Hepatocyte (in vitro differentiated cells): Measurements from ENCODE around the gene TACC2.

ENCODE experiments used
- EZH2 ChIP-seq: fragments of 200-600 bp; sonication (generic); IDR thresholded peaks from 2 replicates; pipeline ENCODE4 v1.6.1; 2016; ENCODE audit warnings: antibody characterized with exemption, mild to moderate bottlenecking, borderline replicate concordance
- TF ChIP-seq, protein P1 (sequence below): fragments of 200-600 bp; sonication (generic); IDR thresholded peaks from 2 replicates; pipeline ENCODE4 v1.5.1; 2016; ENCODE audit warnings: antibody characterized with exemption, mild to moderate bottlenecking; ENCODE audit not compliant: poor library complexity

DNA sequence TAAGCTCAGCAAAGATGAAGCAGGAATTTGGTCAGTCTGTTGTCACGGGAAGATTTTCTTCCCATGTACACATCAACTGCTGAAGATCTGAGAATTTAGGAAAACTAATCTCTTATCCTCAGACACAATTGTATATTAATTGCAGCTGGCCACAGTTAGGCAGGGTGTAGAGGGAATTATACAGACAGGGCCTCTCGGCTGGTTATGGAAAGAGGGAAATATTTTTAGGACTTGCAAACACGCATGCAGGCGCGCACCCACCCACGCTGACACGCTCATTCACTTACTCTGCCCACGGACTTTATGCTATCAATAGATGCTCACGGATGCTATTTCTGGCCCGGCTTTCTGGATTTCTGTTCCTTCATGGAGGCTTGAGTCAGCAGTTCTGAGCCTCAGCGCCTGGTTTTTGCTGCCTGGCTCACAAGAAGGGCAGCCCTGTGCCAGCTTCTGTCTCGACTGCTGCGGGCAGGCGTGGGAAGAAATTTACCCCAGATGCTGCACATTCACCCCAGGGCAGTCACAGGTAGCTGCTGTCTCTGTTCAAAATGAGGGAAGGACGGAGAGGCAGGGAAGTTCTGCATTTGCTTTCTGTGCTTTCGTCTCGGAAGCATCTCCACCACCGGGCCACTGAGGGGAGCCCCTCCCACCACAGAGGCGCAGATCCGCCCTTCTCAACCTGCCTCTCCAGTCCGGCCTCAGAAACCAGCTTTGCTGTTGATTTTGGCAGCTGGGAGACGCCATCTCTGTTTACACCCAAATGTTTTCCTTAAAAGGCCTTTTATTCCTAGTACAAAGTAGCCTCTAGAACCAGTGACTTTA, 165.8 kb downstream of the TACC2 start:
- TF ChIP-seq, protein P1, sequence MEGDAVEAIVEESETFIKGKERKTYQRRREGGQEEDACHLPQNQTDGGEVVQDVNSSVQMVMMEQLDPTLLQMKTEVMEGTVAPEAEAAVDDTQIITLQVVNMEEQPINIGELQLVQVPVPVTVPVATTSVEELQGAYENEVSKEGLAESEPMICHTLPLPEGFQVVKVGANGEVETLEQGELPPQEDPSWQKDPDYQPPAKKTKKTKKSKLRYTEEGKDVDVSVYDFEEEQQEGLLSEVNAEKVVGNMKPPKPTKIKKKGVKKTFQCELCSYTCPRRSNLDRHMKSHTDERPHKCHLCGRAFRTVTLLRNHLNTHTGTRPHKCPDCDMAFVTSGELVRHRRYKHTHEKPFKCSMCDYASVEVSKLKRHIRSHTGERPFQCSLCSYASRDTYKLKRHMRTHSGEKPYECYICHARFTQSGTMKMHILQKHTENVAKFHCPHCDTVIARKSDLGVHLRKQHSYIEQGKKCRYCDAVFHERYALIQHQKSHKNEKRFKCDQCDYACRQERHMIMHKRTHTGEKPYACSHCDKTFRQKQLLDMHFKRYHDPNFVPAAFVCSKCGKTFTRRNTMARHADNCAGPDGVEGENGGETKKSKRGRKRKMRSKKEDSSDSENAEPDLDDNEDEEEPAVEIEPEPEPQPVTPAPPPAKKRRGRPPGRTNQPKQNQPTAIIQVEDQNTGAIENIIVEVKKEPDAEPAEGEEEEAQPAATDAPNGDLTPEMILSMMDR, result no peak
- no peak for TF ChIP-seq EZH2
